ENCODE data around the gene LCN6. TPM values are rescaled to one million over a fixed set of nuclear protein-coding genes. Genes with fewer than 3 reads are reported as not detected.

Gene LCN6
- total RNA-seq, 1 experiment from 2014 or later: not detected

GRCh38 chr9:136762915-136763648 is 14.8 kb upstream of the LCN6 start:
- H3K4me3 Mint-ChIP-seq: peak overlapping the region in 1 of 2 experiments; percentile 55; a peak in 1 of 5 replicates
- no peak overlapping the region for H2BK5ac ChIP-seq (ENCODE audit: insufficient read length, low read length)

More at GRCh38 chr9:136762915-136763648, 14.8 kb upstream of the LCN6 start:
- no peak overlapping the region for H3K14ac ChIP-seq (ENCODE audit: insufficient read depth, low read length)
- H3K27ac Mint-ChIP-seq: no peak overlapping the region
- WGBS (ENCODE audit: extremely low coverage, insufficient read length, low lambda C conversion rate): no CpG with 5 or more reads among the region's 37 CpGs
- H2BK20ac ChIP-seq (ENCODE audit: low read depth, low read length, poor library complexity, severe bottlenecking): no peak overlapping the region
- H2BK15ac ChIP-seq (ENCODE audit: low read depth, low read length): no peak overlapping the region
- no peaks in the 10 kb centered on the region for H3K27me3 ChIP-seq (ENCODE audit: insufficient read depth, low read length)
- H2AFZ ChIP-seq (ENCODE audit: low read length): no peak overlapping the region
- no peak overlapping the region for H3K4ac ChIP-seq (ENCODE audit: low read depth, low read length)
- no peaks in the 10 kb centered on the region for H3K9me3 ChIP-seq (ENCODE audit: control insufficient read depth, low read depth, low read length)
- H3K4me1 Mint-ChIP-seq: peaks cover 15 to 28% of the 10 kb centered on the region in 2 experiments
- H3K4me2 ChIP-seq (ENCODE audit: insufficient read depth, insufficient read length, low read length): no peak overlapping the region
- no peak overlapping the region for H3K18ac ChIP-seq (ENCODE audit: insufficient read length, low read depth, low read length)
- H4K5ac ChIP-seq (ENCODE audit: insufficient read length, low read depth, low read length): no peak overlapping the region
- H3K27me3 Mint-ChIP-seq (ENCODE audit: low read depth): peaks cover 15% of the 10 kb centered on the region
- H3K27ac ChIP-seq (ENCODE audit: insufficient read length, low read depth, low read length): no peak overlapping the region
- no peaks in the 10 kb centered on the region for H3K23me2 ChIP-seq (ENCODE audit: insufficient read length, low read depth, low read length, poor library complexity, severe bottlenecking)
- H3K9me3 Mint-ChIP-seq: peaks cover 0 to 5% of the 10 kb centered on the region in 2 experiments; a peak in 1 of 5 replicates
- DNase-seq: peak; percentile 96
- H3K56ac ChIP-seq (ENCODE audit: insufficient read length, low read depth, low read length): no peak overlapping the region
- no peak overlapping the region for H3K9ac ChIP-seq (ENCODE audit: extremely low read depth, insufficient read length, low read length)
- H3K36me3 Mint-ChIP-seq (ENCODE audit: insufficient read depth in 1 of 3, low read depth in 3 of 3): no peaks in the 10 kb centered on the region; a peak in 1 of 7 replicates
- H3K23ac ChIP-seq (ENCODE audit: insufficient read length, low read depth, low read length): no peak overlapping the region
- no peak overlapping the region for H2BK12ac ChIP-seq (ENCODE audit: insufficient read length, low read depth, low read length)
- no peaks in the 10 kb centered on the region for H4K20me1 ChIP-seq (ENCODE audit: control insufficient read depth, insufficient read depth, insufficient read length)
- no peaks in the 10 kb centered on the region for H3K79me1 ChIP-seq (ENCODE audit: insufficient read depth, low read depth, low read length, poor library complexity, severe bottlenecking)
- H4K91ac ChIP-seq (ENCODE audit: insufficient read length, low read depth, low read length): no peak overlapping the region
- H3K4me1 ChIP-seq (ENCODE audit: insufficient read depth, low read length): no peaks in the 10 kb centered on the region
- no peaks in the 10 kb centered on the region for H3K79me2 ChIP-seq (ENCODE audit: insufficient read depth, low read length)
- H2AK5ac ChIP-seq (ENCODE audit: insufficient read length, low read length): no peak overlapping the region
- H4K8ac ChIP-seq (replicated peaks; ENCODE audit: insufficient read length, low read depth, low read length): no peak overlapping the region
- TF ChIP-seq CTCF (conservative IDR thresholded peaks at IDR 0.05): no peak
- no peak overlapping the region for H2BK120ac ChIP-seq (ENCODE audit: low read depth, low read length, poor library complexity, severe bottlenecking)
- no peak overlapping the region for H3T11ph ChIP-seq (ENCODE audit: low read length)
